Myocyte (in vitro differentiated cells): ENCODE data around the gene NMT2. TPM values are rescaled to one million over a fixed set of nuclear protein-coding genes. Genes with fewer than 3 reads are reported as not detected.

Experiments
- DNase-seq: peaks from one replicate; pipeline ENCODE4 v3.0.0-alpha.2; 2012; ENCODE audit warnings: low read depth
- total RNA-seq: library from RNA; depleted of rRNA; stranded (reverse); fragments of >200 nt; gene quantifications from 2 replicates; pipeline ENCODE4 v1.2.3, GENCODE V29; 2014

The NMT2 gene
- total RNA-seq, 1 donor from 2014 or later, result 16.6 TPM

DNA sequence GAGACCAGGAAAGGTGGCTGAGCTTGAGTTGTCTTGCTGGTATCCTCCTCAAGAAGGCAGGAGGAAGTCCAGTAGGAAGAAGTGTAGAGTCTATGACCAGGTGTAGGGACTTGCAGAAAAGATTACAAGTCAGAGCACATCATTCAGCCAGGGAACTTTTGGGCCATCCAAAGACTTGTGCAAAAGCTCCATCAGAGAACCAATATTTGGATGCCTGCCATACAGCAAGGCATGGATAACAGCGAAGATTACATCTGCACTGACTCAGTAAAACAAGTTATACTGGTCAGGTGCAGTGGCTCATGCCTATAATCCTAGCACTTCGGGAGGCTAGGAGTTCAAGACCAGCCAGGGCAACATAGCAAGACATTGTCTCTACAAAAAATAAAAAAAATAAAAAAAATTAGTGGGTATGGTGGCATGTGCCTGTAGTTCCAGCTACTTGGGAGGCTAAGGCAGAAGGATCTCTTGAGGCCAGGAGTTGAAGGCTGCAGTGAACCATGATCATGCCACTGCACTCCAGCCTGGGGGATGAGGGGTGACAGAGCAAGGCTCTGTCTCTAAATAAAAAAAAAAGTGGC, 13.2 kb upstream of the NMT2 start:
- no peak for DNase-seq

- DNase-seq, result no peak
Measured at GRCh38 chr10:15180736-15181135, 12.2 kb upstream of the NMT2 start.

DNA sequence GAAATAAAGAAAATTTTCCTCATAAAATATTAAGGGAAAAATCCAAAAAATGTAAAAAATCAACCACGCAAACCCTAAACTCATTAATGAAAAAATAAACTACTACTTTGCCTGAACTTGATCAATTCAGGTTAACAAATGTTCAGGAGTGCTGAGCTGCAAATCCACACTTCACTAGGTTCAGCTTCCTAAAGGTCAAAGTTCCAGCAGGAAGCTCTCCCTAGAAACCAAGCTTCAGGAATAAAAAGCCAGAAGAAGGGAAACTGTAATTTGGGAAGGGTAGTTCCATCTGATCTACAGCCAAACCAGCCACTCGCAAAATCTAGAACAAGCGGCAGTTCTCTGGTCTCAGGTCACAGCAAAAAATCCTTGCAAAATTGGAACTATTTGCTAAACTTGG, 7.8 kb upstream of the NMT2 start:
- no peak for DNase-seq

DNA sequence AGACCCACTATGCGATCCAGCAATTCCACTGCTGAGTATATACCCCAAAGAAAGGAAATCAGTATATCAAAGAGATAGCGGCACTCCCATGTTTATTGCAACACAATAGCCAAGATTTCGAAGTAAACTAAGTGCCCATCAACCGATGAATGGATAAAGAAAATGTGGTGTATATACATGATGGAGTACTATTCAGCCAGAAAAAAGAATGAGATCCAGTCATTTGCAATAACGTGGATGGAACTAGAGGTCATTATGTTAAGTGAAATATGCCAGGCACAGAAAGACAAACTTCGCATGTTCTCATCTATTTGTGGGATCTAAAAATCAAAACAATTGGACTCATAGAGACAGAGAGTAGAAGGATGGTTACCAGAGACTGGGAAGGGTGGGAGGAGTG, 7.1 kb upstream of the NMT2 start:
- no peak for DNase-seq

GRCh38 chr10:15172306-15172840, 3.9 kb upstream of the NMT2 start:
- no peak for DNase-seq

DNA sequence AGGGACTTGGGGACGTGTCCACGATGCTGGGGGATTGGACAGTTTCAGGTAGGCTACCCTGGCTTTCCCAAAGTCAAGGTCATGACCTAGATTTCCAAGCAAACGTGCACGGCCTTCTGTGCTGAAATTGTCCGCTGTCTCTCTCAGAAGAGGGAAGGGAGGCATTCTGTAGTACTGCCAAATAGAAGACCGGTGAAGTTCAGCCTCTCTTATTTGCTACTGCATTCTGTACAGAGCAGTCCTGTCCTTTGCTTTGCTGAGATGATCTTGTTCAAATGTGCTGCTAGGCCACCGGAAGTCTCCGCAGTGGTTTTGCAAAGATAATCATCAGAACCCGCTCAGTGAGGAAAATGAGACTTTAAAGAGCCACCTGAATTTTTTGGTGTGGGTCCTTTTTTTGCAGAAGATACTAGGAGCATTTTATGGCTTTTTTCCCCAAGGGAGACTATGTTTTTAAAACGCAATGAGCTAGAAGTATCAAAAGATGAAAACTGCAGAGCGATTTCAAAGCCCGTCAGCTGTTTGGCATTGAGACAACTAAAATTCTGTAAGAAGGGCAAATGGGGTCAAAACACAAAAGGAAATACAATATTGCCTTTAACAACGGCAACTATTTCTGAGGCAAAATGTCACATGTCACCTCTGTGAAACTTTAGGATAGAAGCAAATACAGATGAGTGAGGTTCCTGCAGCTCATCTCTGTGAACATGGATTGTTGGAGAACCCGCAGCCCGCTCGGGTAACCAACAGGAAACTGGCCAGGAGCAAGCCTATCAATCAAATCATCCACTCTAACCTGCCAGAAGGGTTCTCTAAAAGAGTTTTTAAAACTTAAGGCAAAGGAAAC, 1.3 kb upstream of the NMT2 start:
- peak; percentile 54 for DNase-seq

DNA sequence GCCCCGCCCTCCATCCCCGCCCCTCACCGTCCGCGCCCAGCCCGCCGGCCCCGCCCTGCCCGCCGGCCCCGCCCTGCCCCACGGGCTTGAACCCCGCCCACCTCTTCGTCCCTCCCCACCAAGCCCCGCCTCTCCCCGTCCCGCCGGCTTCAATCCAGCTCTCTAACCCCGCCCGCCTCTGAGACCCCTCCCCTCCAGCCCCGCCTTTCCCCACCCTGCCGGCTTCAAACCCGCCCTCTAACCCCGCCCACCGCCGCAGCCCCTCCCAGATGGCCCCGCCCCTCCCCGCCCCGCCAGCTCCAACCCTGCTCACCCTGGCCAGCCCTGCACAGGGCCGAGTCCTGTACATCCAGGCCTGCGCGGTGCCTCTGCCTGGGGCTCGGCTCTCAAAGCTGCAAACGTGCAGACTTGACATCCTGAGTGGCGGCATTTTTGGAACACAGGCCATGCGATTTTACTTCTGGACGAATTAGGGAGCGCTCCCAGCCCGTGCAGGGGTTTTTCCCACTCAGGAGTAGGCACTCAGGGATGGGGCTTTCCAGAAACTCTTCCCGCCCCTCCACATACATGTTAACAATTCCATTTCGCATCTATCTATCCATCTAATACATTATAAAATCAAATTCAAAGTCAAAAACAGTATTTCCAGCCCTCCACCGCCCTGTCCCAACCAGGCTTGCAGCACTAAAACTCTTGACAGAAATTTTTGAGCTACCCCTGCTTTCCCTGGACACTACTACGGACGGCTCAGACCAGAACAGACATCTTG, 477 bp upstream of the NMT2 start:
- peak; percentile 93 for DNase-seq

DNA sequence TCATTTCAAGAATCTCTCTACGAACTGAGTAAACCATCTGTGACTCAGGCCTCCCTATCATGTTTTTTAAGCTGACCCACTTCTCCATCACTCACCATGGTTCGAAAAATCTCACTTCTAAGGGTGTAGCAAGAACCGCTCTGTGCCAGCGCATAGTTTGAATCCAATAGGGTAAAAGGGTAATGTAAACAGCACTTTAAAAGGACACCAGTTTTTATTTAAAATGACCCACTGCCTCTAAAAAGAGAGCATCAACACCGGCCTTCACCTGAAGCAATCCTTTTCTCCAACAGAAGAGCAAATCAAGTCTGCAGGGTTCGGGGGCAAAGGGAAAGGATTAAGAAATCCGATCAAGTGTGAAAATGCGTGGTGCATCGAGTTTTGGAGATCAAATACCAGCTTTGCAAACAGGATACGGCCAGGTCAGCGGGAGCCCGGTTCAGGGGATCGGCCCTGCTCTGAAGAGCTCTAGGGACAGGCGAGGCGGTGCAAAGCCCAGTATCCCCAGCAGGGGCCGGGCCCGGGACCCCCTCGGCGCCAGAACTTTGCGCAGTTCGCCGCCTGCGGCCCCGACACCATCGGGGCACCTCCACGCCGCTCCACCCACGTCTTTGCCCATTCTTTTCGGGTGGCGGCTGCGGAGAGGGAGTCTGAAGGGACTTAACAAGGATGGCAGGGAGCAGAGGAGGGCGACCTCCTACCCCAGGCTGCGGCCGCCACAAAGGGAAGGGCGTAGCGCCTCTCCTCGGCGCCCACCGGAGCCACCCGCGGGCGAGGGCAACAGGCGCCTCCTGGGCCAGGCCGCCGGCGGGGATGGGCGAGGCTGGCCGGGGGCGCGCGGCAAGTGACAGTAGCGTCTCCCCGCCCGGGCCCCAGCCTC, 842 bp downstream of the NMT2 start:
- DNase-seq, result peak; percentile 65

GRCh38 chr10:15166325-15166724, 2.2 kb downstream of the NMT2 start:
- DNase-seq, result no peak

DNA sequence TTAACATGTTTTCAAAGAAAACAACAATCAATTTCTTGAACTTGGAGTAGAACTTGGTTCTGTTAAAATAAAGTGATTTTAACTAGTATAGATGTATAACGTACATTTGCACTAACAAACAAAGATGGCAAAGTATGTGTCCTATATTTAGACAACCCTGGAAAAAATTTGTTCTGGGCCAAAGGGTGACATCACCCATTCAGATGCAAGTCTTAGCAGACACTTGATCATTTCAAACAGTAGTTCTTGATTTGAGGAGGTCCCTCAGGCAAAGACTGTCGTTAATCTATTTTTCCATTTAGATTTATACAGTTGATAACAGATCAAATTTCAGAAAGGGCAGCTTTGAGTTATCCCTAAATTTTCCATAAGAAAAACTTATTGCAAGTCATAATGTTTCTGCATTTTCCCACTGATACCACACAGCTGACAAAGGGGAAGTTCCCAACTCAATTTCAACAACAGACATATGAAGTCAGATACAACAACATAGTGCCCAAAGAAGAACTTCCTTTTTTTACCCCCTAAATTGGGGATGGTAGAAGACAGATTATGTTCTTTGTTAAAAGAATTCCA, 5.2 kb downstream of the NMT2 start:
- DNase-seq, result peak; percentile 18

GRCh38 chr10:15158972-15159371, 9.5 kb downstream of the NMT2 start:
- DNase-seq, result peak; percentile 45

DNA sequence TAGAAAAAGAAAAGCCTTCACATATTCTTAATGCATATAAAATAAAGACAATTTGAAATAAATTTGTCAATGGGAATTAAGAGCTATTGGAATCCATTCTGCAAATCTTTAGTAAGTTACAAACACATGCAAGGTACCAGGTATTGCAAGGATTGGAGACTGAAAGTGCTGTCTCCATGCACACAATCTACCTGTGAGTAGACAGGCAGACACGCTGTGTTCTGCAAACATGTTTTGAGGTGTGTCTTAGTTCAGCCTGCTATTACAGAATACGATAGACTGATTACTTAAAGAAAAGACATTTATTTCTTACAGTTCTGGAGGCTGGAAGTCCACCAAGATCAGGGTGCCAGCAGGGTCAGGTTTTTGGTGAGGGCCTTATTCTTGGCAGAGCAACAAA, 10.0 kb downstream of the NMT2 start:
- no peak for DNase-seq

DNA sequence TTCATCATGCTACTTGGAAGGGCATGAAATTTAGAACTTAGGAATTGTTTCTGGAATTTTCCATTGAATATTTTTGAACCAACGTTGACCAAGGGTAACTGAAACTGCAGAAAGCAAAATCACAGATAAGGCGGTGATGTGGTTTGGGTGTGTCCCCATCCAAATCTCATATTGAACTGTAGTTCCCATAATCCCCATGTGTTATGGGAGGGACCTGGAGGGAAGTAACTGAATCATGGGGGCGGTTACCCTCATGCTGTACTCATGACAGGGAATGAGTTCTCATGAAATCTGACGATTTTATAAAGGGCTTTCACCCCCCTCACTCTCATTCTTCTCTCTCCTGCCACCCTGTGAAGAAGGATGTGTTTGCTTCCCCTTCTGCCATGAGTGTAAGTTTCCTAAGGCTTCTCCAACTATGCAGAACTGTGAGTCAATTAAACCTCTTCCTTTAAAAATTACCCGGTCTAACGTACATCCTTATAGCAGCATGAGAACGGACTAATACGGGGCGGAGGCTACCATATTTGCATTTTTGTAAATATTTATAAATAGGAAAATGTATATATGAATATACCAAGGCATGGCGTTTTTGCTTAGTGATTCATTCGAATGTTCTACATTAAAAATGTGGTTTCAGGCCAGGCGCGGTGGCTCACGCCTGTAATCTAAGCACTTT, 12.4 kb downstream of the NMT2 start:
- no peak for DNase-seq

DNA sequence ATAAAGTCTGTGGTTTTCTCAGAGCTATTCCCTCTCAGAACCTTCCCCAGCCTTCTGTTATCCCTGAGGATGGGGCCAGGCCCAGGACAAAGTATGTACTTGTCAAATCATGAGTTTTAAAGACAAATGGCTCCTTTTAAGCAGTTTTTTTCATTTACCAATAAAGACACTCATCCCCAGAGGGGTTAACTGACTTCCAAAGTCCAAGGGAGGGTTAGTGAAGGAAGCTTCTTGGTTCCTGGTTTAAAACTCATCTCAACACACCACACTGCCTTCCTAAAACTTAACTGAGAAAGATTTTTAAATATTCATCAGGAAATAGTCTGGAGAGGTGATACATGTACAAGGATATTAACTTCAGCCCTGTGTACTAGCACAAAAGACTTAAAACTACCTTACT, 15.9 kb downstream of the NMT2 start:
- no peak for DNase-seq

GRCh38 chr10:15150563-15150962, 17.9 kb downstream of the NMT2 start:
- no peak for DNase-seq

GRCh38 chr10:15149042-15149771, 19.3 kb downstream of the NMT2 start:
- no peak for DNase-seq

DNA sequence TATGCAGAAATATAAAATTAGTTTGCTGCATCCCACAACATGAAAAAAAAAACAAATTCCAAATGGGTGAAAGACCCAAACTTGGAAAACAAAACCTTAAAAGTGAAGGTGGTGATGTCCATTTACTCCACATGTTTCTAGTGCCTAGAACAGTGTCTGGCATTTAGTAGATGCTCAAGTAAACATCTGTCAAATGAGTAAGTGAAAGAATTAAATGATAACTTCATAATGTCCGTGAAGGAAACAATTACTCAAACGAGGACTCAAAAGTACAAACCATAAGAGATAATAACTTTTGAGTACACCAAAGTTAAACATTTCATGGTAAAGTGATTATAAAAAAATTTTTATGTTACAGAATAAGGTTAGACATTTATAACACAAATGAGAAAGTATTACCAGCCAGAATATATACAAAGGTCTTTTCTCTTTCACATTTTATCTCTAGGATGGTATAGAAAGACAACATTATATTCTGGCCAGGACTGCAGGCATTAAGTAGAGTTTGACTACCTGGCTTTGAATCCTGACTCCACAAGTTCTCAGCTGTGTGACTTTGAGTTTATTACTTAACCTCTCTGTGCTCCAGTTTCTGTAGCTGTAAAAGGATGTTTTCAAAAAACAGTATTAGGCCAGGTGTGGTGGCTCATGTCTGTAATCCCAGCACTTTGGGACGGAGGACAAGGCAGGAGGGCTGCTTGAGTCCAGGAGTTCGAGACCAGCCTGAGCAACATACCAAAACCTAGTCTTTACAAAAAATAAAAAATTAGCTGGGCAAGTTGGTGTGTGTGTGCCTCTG, 20.7 kb downstream of the NMT2 start:
- DNase-seq, result no peak

DNA sequence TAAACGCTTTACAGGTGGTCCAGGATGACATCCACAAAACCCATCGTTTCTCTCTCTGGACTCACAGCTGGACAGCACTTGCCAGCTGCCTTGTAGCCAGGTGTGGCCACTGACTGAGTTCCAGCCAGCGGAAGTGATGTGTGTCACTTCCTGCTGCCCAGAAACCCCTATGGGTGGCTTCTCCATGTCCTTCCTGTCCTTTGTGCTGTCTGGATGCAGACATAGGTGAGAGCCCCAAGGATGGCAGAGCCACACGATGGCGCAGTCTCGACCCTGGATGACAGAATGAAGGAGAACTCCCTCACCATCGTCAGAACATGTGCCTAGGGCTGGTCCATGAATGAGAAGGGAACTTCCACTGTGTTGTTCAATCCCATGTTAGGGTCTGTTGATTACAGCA, 22.1 kb downstream of the NMT2 start:
- no peak for DNase-seq

DNA sequence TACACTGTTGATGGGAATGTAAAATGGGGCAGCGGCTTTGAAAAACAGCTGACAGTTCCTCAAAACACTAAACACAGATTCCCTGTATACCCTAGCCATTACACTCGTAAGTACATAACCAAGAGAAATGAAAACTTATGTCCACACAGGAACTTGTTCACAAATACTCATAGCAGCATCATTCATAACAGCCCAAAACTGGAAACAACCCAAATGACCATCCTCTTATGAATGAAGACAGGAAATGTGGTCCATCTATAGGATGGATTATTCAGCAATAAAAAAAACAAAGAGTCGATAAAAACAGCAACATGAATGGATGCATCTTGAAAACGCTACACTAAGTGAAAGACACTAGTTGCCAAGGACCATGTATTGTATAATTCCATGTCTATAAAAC, 23.7 kb downstream of the NMT2 start:
- DNase-seq, result no peak
